Bronchial epithelial cell (primary cell): Measurements from ENCODE around the gene TACR1. TPM values are rescaled to one million over a fixed set of nuclear protein-coding genes. Genes with fewer than 3 reads are reported as not detected.
"Not testable (repeated sequence)": the region's sequence is repeated elsewhere in the genome, so short reads cannot be mapped to it uniquely, and the experiment has no call there.

Experiments
- DNase-seq: peaks from one replicate; pipeline ENCODE4 v3.0.0-alpha.2; 2010; ENCODE audit warnings: low read depth
- FAIRE-seq: peaks from 2 replicates; lab custom pipeline; 2011; peaks lifted over from hg19 to GRCh38; lab: Jason Lieb, UNC
- H3K27me3 ChIP-seq: 2 replicates; pipeline ENCODE4 v1.5.1; 2011; ENCODE audit warnings: low read length; ENCODE audit not compliant: control insufficient read depth, insufficient read depth
- H3K36me3 ChIP-seq: 2 replicates; pipeline ENCODE4 v1.5.1; 2011; ENCODE audit warnings: low read length; ENCODE audit not compliant: control insufficient read depth, insufficient read depth
- H3K4me3 ChIP-seq: 2 replicates; pipeline ENCODE4 v1.5.1; 2011; ENCODE audit warnings: mild to moderate bottlenecking, low read depth, low read length, control low read depth
- CTCF ChIP-seq: IDR thresholded peaks from 2 replicates; pipeline ENCODE4 v1.5.1; 2011; ENCODE audit warnings: mild to moderate bottlenecking, moderate library complexity, low read length, control low read depth, inconsistent platforms; ENCODE audit not compliant: insufficient read depth, severe bottlenecking
- total RNA-seq: library from RNA; depleted of rRNA; stranded (reverse); fragments of >200 nt; gene quantifications from 2 replicates; pipeline ENCODE4 v1.2.1, GENCODE V29; 2014

The TACR1 gene
- total RNA-seq, 1 donor from 2014 or later: not detected

- no peaks in the 10 kb centered on the region for H3K36me3 ChIP-seq
- peak; percentile 31 for DNase-seq
- H3K27me3 ChIP-seq: no peaks in the 10 kb centered on the region
- TF ChIP-seq CTCF: no peak
- H3K4me3 ChIP-seq: no peak overlapping the region
- FAIRE-seq: no peak
Observed at GRCh38 chr2:75153221-75153620, 46.1 kb downstream of the TACR1 start.

- not testable (repeated sequence) for H3K4me3 ChIP-seq, H3K36me3 ChIP-seq, DNase-seq, FAIRE-seq, H3K27me3 ChIP-seq
Observed at GRCh38 chr2:75152243-75152642, 47.1 kb downstream of the TACR1 start.

DNA sequence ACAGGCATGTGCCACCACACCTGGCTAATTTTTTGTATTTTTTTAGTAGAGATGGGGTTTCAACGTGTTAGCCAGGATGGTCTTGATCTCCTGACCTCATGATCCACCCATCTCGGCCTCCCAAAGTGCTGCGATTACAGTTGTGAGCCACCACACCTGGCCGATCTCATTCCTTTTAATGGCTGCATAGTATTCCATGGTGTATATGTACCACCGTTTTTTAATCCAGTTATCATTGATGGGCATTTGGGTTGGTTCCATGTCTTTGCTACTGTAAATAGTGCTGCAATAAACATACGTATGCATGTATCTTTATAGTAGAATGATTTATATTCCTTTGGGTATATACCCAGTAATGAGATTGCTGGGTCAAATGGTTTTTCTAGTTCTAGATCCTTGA lies 51.4 kb downstream of the TACR1 start:
- H3K27me3 ChIP-seq, H3K4me3 ChIP-seq, FAIRE-seq, DNase-seq, H3K36me3 ChIP-seq: not testable (repeated sequence)

DNA sequence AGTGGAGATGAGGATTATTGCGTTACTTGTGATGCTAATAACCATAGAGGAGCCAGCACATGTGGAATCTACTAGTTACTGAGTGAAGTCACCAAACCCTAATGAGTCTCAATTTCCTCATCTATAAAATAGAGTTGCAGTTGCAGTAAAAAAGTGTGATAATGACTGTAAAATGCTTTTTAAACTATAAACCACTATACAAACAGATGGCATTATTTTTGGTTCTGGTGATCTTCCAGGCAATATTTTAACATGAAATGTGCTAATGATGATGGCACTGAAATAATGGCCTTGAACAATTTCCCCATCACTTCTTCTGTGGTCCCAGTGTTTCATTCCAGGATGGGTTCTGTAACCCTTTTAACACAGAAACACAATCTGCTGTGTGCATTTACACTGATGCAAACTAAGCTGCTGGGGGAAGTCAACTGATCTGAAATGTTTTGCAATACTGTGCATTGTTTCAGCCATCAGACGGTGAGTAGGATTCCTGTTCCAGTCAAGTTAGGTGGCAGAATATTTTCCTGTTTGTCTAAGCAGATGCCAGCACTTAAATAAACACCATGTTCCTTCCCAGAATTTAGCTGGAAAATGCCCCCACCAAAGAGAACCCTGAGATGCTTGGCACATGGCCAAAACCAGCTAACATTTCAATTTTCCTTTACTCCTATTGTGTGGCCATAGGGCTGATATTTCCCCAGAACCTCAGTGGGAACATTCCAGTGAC lies 52.6 kb downstream of the TACR1 start:
- TF ChIP-seq CTCF: no peak
- H3K4me3 ChIP-seq: no peak overlapping the region
- FAIRE-seq: no peak
- DNase-seq: peak; percentile 33
- H3K27me3 ChIP-seq: no peaks in the 10 kb centered on the region
- no peaks in the 10 kb centered on the region for H3K36me3 ChIP-seq

DNA sequence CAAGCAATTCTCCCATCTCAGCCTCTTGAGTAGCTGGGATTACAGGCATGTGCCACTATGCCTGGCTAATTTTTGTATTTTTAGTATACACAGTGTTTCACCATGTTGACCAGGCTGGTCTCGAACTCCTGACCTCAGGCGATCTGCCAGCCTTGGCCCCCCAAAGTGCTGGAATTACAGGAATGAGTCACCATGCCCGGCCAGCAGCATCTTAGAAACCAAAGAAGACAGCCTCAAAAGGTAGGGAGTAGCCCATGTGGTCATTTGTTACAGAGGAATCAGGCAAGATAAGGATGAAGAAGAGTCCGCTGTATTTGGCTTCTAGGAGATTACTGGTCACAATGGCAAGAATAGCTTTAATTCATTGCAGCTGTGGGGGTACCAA lies 53.1 kb downstream of the TACR1 start:
- not testable (repeated sequence) for H3K36me3 ChIP-seq, H3K27me3 ChIP-seq, DNase-seq, FAIRE-seq, H3K4me3 ChIP-seq

- no peak overlapping the region for H3K4me3 ChIP-seq
- TF ChIP-seq CTCF: no peak
- peak; percentile 75 for FAIRE-seq
- no peak for DNase-seq
- H3K27me3 ChIP-seq: peaks cover 2% of the 10 kb centered on the region
- H3K36me3 ChIP-seq: no peaks in the 10 kb centered on the region
Observed at GRCh38 chr2:75142081-75142480, 57.2 kb downstream of the TACR1 start.

DNA sequence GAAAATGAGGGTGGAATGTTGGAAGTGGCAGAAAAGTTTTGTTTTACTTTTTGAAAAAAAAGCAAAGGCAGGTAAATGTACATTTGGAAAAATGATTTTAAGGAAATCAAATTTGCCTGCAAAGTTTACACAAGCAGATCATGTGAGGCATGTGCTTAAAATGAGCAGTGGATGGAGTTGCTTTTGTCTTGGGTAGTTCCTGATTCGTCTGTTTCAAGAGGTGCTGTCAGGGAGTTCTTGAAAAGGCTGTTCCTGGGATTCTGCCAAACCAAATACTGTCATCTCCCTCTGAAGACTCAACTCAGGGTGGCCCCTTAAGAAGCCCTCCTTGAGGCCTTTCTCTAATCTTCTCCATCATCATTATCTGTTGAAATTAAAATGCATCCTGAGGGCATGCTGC lies 59.0 kb downstream of the TACR1 start:
- Histone ChIP-seq H3K27me3 (peaks cover 2% of the 10 kb centered on the region), H3K4me3 (no peak overlapping the region), H3K36me3 (no peaks in the 10 kb centered on the region)
- FAIRE-seq (no peak), DNase-seq (no peak)
- TF ChIP-seq CTCF: no peak
